H9 (cell line): Measurements from ENCODE around the gene MRM2. TPM values are rescaled to one million over a fixed set of nuclear protein-coding genes. Genes with fewer than 3 reads are reported as not detected.

ENCODE experiments used
- DNase-seq: peaks from one replicate; pipeline ENCODE4 v3.0.0-alpha.2; 2017
- H2AFZ ChIP-seq: one replicate; pipeline ENCODE4 v1.6.1; 2013; ENCODE audit warnings: mild to moderate bottlenecking, low read length, control low read depth, moderate library complexity
- H2AK5ac ChIP-seq: 2 replicates; pipeline ENCODE4 v1.6.1; 2013; ENCODE audit warnings: low read length, control low read depth, mixed read lengths; ENCODE audit not compliant: insufficient read length
- H2BK120ac ChIP-seq: one replicate; pipeline ENCODE4 v1.6.1; 2013; ENCODE audit warnings: low read depth, mild to moderate bottlenecking, low read length, control low read depth, inconsistent platforms; ENCODE audit not compliant: poor library complexity, severe bottlenecking
- H2BK12ac ChIP-seq: 2 replicates; pipeline ENCODE4 v1.6.1; 2013; ENCODE audit warnings: low read length, control low read depth, mixed read lengths, low read depth; ENCODE audit not compliant: insufficient read length
- H2BK15ac ChIP-seq: 2 replicates; pipeline ENCODE4 v1.6.1; 2013; ENCODE audit warnings: low read depth, low read length, control low read depth
- H2BK20ac ChIP-seq: one replicate; pipeline ENCODE4 v1.6.1; 2013; ENCODE audit warnings: low read depth, mild to moderate bottlenecking, low read length, control low read depth, inconsistent platforms; ENCODE audit not compliant: poor library complexity, severe bottlenecking
- H2BK5ac ChIP-seq: 2 replicates; pipeline ENCODE4 v1.6.1; 2013; ENCODE audit warnings: low read length, control low read depth, mixed read lengths; ENCODE audit not compliant: insufficient read length
- H3K14ac ChIP-seq: 2 replicates; pipeline ENCODE4 v1.6.1; 2013; ENCODE audit warnings: low read length, control low read depth; ENCODE audit not compliant: insufficient read depth
- H3K18ac ChIP-seq: 2 replicates; pipeline ENCODE4 v1.6.1; 2013; ENCODE audit warnings: low read depth, mild to moderate bottlenecking, mixed read lengths, low read length, control low read depth; ENCODE audit not compliant: insufficient read length
- H3K23ac ChIP-seq: 2 replicates; pipeline ENCODE4 v1.6.1; 2013; ENCODE audit warnings: low read length, control low read depth, mixed read lengths, low read depth; ENCODE audit not compliant: insufficient read length
- H3K23me2 ChIP-seq: 2 replicates; pipeline ENCODE4 v1.6.1; 2013; ENCODE audit warnings: low read depth, mild to moderate bottlenecking, mixed read lengths, low read length, control low read depth; ENCODE audit not compliant: insufficient read length, poor library complexity, severe bottlenecking
- H3K27ac ChIP-seq: 2 replicates; pipeline ENCODE4 v1.5.1; 2013; ENCODE audit warnings: low read length, control low read depth, mixed read lengths, low read depth; ENCODE audit not compliant: insufficient read length
- H3K27me3 ChIP-seq: 2 replicates; pipeline ENCODE4 v1.6.1; 2013; ENCODE audit warnings: low read length, control low read depth, inconsistent platforms; ENCODE audit not compliant: insufficient read depth
- H3K4ac ChIP-seq: 2 replicates; pipeline ENCODE4 v1.6.1; 2013; ENCODE audit warnings: low read depth, mild to moderate bottlenecking, control low read depth, inconsistent platforms, low read length, moderate library complexity
- H3K4me1 ChIP-seq: 2 replicates; pipeline ENCODE4 v1.6.1; 2013; ENCODE audit warnings: low read length, control low read depth, inconsistent platforms; ENCODE audit not compliant: insufficient read depth
- H3K4me2 ChIP-seq: 2 replicates; pipeline ENCODE4 v1.6.1; 2013; ENCODE audit warnings: low read length, control low read depth, mixed read lengths; ENCODE audit not compliant: insufficient read length, insufficient read depth
- H3K56ac ChIP-seq: 2 replicates; pipeline ENCODE4 v1.6.1; 2013; ENCODE audit warnings: low read depth, mild to moderate bottlenecking, mixed read lengths, low read length, control low read depth; ENCODE audit not compliant: insufficient read length
- H3K79me1 ChIP-seq: 2 replicates; pipeline ENCODE4 v1.6.1; 2013; ENCODE audit warnings: low read depth, mild to moderate bottlenecking, moderate library complexity, low read length, control low read depth, inconsistent platforms; ENCODE audit not compliant: insufficient read depth, poor library complexity, severe bottlenecking
- H3K79me2 ChIP-seq: 2 replicates; pipeline ENCODE4 v1.6.1; 2013; ENCODE audit warnings: low read length, control low read depth, inconsistent platforms; ENCODE audit not compliant: insufficient read depth
- H3K9ac ChIP-seq: 2 replicates; pipeline ENCODE4 v1.6.1; 2013; ENCODE audit warnings: low read length, control low read depth, mixed read lengths; ENCODE audit not compliant: insufficient read length; ENCODE audit errors: extremely low read depth
- H3K9me3 ChIP-seq: one replicate; pipeline ENCODE4 v1.6.1; 2013; ENCODE audit warnings: low read depth, low read length, inconsistent platforms; ENCODE audit not compliant: control insufficient read depth
- H3T11ph ChIP-seq: one replicate; pipeline ENCODE4 v1.6.1; 2013; ENCODE audit warnings: mild to moderate bottlenecking, low read length, control low read depth, inconsistent platforms
- H4K20me1 ChIP-seq: one replicate; pipeline ENCODE4 v1.6.1; 2013; ENCODE audit not compliant: control insufficient read depth, insufficient read length, insufficient read depth
- H4K5ac ChIP-seq: 2 replicates; pipeline ENCODE4 v1.6.1; 2013; ENCODE audit warnings: low read depth, mild to moderate bottlenecking, mixed read lengths, low read length, control low read depth; ENCODE audit not compliant: insufficient read length
- H4K8ac ChIP-seq: replicated peaks from 2 replicates; pipeline ENCODE4 v1.6.1; 2013; ENCODE audit warnings: low read length, control low read depth, mixed read lengths, low read depth; ENCODE audit not compliant: insufficient read length
- H4K91ac ChIP-seq: 2 replicates; pipeline ENCODE4 v1.6.1; 2013; ENCODE audit warnings: low read depth, mild to moderate bottlenecking, moderate library complexity, mixed read lengths, low read length, control low read depth; ENCODE audit not compliant: insufficient read length
- H3K27ac Mint-ChIP-seq, 3 experiments: 2 replicates in 2 of 3; 3 replicates in 1 of 3; pipeline ENCODE4 v1.8.0; 2020 to 2021; ENCODE audit warnings: mixed read lengths in 3 of 3, mild to moderate bottlenecking in 1 of 3, moderate library complexity in 1 of 3
- H3K27me3 Mint-ChIP-seq: 2 replicates; pipeline ENCODE4 v1.8.0; 2021; ENCODE audit warnings: low read depth, mild to moderate bottlenecking, moderate library complexity, mixed read lengths
- H3K36me3 Mint-ChIP-seq, 3 experiments: 2 replicates in 2 of 3; 3 replicates in 1 of 3; pipeline ENCODE4 v1.8.0; 2020 to 2021; ENCODE audit warnings: low read depth in 3 of 3, mixed read lengths in 3 of 3; ENCODE audit not compliant: insufficient read depth in 1 of 3
- H3K4me1 Mint-ChIP-seq, 2 experiments: 2 replicates each; pipeline ENCODE4 v1.8.0; 2020; ENCODE audit warnings: mixed read lengths in 2 of 2
- H3K4me3 Mint-ChIP-seq, 2 experiments: 2 replicates in 1 of 2; 3 replicates in 1 of 2; pipeline ENCODE4 v1.8.0; 2020 to 2021; ENCODE audit warnings: mild to moderate bottlenecking in 2 of 2, mixed read lengths in 2 of 2, moderate library complexity in 1 of 2
- H3K9me3 Mint-ChIP-seq, 2 experiments: 2 replicates in 1 of 2; 3 replicates in 1 of 2; pipeline ENCODE4 v1.8.0; 2020; ENCODE audit warnings: mild to moderate bottlenecking in 2 of 2, mixed read lengths in 2 of 2, moderate library complexity in 1 of 2
- WGBS: extraction: QIAGEN DNeasy Blood & Tissue Kit; methylation state at CpG from one replicate; pipeline ENCODE4 v1.1.7; 2013; ENCODE audit warnings: missing lambda C conversion rate, low lambda C conversion rate, mixed read lengths; ENCODE audit not compliant: insufficient read length; ENCODE audit errors: extremely low coverage; 5-methylcytosine and 5-hydroxymethylcytosine counted together
- total RNA-seq: library from RNA; stranded (reverse); gene quantifications from 2 replicates; pipeline ENCODE4 v1.2.1, GENCODE V29; 2021
- TF ChIP-seq, protein P1 (sequence below): fragments of 200-600 bp; sonication (generic); conservative IDR thresholded peaks from 3 replicates; pipeline ENCODE4 v1.8.0; 2021; ENCODE audit warnings: antibody characterized with exemption, mild to moderate bottlenecking

Gene MRM2
- total RNA-seq, 1 experiment from 2014 or later = 59.0 TPM

DNA sequence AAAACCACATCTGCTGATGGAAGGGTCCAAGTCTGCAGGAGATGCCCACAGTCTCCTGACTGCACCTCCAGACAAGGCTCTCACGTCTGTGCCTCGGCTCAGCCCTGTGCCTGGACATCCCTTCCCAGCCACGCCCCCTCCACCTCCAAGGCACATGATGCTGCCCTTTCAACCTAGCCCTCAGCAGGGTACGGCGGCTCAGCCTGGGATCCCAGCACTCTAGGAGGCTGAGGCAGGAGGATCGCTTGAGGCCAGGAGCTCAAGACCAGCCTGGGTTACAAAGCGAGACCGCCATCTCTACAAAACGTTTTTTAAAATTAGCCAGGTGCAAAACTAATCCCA, 23.6 kb downstream of the MRM2 start:
- no peak overlapping the region for H2BK15ac ChIP-seq
- no peak overlapping the region for H2AK5ac ChIP-seq
- H3K27me3 ChIP-seq = no peaks in the 10 kb centered on the region
- no peak overlapping the region for H2BK12ac ChIP-seq
- TF ChIP-seq, protein P1, sequence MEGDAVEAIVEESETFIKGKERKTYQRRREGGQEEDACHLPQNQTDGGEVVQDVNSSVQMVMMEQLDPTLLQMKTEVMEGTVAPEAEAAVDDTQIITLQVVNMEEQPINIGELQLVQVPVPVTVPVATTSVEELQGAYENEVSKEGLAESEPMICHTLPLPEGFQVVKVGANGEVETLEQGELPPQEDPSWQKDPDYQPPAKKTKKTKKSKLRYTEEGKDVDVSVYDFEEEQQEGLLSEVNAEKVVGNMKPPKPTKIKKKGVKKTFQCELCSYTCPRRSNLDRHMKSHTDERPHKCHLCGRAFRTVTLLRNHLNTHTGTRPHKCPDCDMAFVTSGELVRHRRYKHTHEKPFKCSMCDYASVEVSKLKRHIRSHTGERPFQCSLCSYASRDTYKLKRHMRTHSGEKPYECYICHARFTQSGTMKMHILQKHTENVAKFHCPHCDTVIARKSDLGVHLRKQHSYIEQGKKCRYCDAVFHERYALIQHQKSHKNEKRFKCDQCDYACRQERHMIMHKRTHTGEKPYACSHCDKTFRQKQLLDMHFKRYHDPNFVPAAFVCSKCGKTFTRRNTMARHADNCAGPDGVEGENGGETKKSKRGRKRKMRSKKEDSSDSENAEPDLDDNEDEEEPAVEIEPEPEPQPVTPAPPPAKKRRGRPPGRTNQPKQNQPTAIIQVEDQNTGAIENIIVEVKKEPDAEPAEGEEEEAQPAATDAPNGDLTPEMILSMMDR = no peak
- no peak overlapping the region for H4K8ac ChIP-seq
- no peak overlapping the region for H3K4me3 Mint-ChIP-seq
- no peaks in the 10 kb centered on the region for H3K9me3 ChIP-seq
- H2BK5ac ChIP-seq = no peak overlapping the region
- H3K79me1 ChIP-seq = no peaks in the 10 kb centered on the region
- H3K4ac ChIP-seq = no peak overlapping the region
- no peaks in the 10 kb centered on the region for H4K20me1 ChIP-seq
- H3K9me3 Mint-ChIP-seq = peaks cover 0 to 2% of the 10 kb centered on the region in 2 experiments; a peak in 1 of 5 replicates
- H3K14ac ChIP-seq = no peak overlapping the region
- no peak overlapping the region for H4K91ac ChIP-seq
- no peak overlapping the region for H2AFZ ChIP-seq
- H3T11ph ChIP-seq = no peak overlapping the region
- H3K36me3 Mint-ChIP-seq = peaks cover 52 to 91% (median 82%) of the 10 kb centered on the region in 3 experiments
- H3K79me2 ChIP-seq = no peaks in the 10 kb centered on the region
- WGBS = no CpG with 5 or more reads among the region's 9 CpGs
- H2BK120ac ChIP-seq = no peak overlapping the region
- no peak overlapping the region for H4K5ac ChIP-seq
- no peak overlapping the region for H3K4me2 ChIP-seq
- no peak overlapping the region for H3K56ac ChIP-seq
- no peak overlapping the region for H2BK20ac ChIP-seq
- no peaks in the 10 kb centered on the region for H3K23me2 ChIP-seq
- H3K4me1 Mint-ChIP-seq = no peaks in the 10 kb centered on the region
- no peak overlapping the region for H3K18ac ChIP-seq
- no peak for DNase-seq
- H3K27ac Mint-ChIP-seq = no peak overlapping the region
- H3K27me3 Mint-ChIP-seq = peaks cover 2% of the 10 kb centered on the region
- no peaks in the 10 kb centered on the region for H3K4me1 ChIP-seq
- no peak overlapping the region for H3K27ac ChIP-seq
- no peak overlapping the region for H3K23ac ChIP-seq
- no peak overlapping the region for H3K9ac ChIP-seq
